ENCODE results near the gene PRPS2. TPM values are rescaled to one million over a fixed set of nuclear protein-coding genes. Genes with fewer than 3 reads are reported as not detected.

Gene PRPS2
- total RNA-seq, 1 donor from 2014 or later: 46.2 TPM

DNA sequence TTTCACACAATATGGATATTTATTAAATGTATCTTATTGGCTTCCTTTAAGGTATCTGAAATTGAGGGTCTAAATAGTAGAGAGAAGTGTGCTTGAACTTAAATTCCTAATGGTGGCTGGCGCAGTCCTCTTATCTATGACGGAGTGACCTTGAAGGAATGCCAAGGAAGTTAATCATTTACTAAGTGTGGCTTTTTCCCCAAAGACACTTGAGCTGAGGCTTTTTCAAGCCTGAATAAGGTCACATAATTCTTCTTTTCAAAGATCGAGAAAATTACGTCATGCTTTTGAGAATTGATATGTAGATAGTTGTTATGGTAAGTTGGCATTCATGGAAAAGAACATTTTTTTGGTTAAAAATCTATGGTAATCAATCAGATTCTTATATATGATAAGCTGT, 11.7 kb upstream of the PRPS2 start:
- H3K27me3 ChIP-seq: no peaks in the 10 kb centered on the region
- TF ChIP-seq, protein P1, sequence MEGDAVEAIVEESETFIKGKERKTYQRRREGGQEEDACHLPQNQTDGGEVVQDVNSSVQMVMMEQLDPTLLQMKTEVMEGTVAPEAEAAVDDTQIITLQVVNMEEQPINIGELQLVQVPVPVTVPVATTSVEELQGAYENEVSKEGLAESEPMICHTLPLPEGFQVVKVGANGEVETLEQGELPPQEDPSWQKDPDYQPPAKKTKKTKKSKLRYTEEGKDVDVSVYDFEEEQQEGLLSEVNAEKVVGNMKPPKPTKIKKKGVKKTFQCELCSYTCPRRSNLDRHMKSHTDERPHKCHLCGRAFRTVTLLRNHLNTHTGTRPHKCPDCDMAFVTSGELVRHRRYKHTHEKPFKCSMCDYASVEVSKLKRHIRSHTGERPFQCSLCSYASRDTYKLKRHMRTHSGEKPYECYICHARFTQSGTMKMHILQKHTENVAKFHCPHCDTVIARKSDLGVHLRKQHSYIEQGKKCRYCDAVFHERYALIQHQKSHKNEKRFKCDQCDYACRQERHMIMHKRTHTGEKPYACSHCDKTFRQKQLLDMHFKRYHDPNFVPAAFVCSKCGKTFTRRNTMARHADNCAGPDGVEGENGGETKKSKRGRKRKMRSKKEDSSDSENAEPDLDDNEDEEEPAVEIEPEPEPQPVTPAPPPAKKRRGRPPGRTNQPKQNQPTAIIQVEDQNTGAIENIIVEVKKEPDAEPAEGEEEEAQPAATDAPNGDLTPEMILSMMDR (IDR thresholded peaks at IDR 0.05): no peak
- intact Hi-C loops (cut with DNase I): no loop called here
- no peak overlapping the region for H3K4me3 ChIP-seq
- no peaks in the 10 kb centered on the region for H3K36me3 ChIP-seq
- no peaks in the 10 kb centered on the region for H3K4me1 ChIP-seq
- no peaks in the 10 kb centered on the region for H3K9me3 ChIP-seq
- no peak for DNase-seq (ENCODE audit: low spot score in 2 of 2)
- no peak overlapping the region for H3K27ac ChIP-seq

DNA sequence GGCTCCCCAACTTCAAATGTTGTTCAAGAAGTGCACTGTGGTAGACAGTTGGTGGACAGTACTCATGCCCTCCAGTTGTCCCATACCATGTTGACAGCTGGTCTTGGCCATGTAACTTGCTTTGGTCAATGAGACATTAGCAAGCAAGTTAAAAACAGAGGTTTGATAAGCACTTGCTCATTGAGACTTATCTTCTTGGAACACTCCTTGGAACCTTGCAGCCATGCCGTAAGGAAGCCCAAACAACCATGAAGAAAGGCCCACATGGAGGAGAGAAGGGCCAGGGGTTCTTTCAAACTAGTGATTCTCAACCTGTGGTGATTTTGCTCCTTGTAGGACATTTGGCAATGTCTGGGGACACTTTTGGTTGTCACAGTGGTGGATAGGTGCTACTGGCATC, 2.6 kb upstream of the PRPS2 start:
- no peak for DNase-seq (ENCODE audit: low spot score in 2 of 2)
- TF ChIP-seq, protein P1 (IDR thresholded peaks at IDR 0.05): no peak
- no peaks in the 10 kb centered on the region for H3K4me1 ChIP-seq
- H3K27ac ChIP-seq: no peak overlapping the region
- no peaks in the 10 kb centered on the region for H3K27me3 ChIP-seq
- no peaks in the 10 kb centered on the region for H3K36me3 ChIP-seq
- H3K4me3 ChIP-seq: no peak overlapping the region
- H3K9me3 ChIP-seq: no peaks in the 10 kb centered on the region
- intact Hi-C loops (cut with DNase I): no loop called here

DNA sequence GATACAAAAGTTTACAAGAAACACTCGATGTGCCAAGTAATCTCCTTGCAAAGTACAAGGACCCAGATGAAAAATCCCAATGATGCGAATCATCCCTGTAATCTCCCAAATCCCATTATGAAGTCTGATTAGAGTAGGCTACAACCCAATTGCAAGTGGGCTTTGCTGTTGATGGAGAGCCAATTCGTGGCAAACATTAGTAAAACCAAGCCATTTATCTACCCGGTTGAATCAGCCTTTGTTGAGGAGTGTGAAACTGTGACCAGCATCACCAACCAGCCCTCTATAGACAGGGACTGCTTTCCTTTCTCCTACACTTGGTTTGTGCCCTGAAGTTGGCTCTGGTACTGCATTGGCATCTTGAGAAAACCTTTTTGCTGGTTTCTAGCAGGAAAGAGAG, 1.2 kb upstream of the PRPS2 start:
- no peak overlapping the region for H3K4me3 ChIP-seq
- H3K27ac ChIP-seq: no peak overlapping the region
- H3K4me1 ChIP-seq: no peaks in the 10 kb centered on the region
- TF ChIP-seq, protein P1 (IDR thresholded peaks at IDR 0.05): no peak
- intact Hi-C loops (cut with DNase I): no loop called here
- no peak for DNase-seq (ENCODE audit: low spot score in 2 of 2)
- H3K36me3 ChIP-seq: no peaks in the 10 kb centered on the region
- no peaks in the 10 kb centered on the region for H3K9me3 ChIP-seq
- no peaks in the 10 kb centered on the region for H3K27me3 ChIP-seq

DNA sequence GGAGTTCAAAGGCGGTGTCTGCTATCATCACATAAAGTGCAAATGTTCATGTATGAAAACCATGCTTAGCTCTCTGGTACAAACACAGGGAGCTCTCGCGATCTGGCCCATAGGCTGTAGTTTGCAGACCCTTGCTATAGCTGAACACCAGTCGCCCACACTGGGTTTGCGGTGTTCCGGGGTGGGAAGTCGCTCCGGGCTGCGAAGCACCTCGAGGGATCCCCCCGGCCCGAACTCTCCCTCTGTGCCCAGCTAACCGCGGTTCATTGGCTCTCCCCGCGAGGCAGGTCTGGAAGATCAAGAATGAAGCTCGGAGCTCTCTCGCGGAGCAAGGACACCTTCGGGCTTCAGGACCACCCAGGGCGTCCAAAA, 341 bp upstream of the PRPS2 start:
- intact Hi-C loops (cut with DNase I): no loop called here
- TF ChIP-seq, protein P1 (IDR thresholded peaks at IDR 0.05): no peak
- Histone ChIP-seq H3K27ac (peak overlapping the region in 1 of 2 donors; percentile 53), H3K36me3 (no peaks in the 10 kb centered on the region), H3K27me3 (no peaks in the 10 kb centered on the region), H3K9me3 (no peaks in the 10 kb centered on the region), H3K4me3 (peak overlapping the region; percentile 57 to 87), H3K4me1 (no peaks in the 10 kb centered on the region)
- DNase-seq (ENCODE audit: low spot score in 2 of 2): no peak

DNA sequence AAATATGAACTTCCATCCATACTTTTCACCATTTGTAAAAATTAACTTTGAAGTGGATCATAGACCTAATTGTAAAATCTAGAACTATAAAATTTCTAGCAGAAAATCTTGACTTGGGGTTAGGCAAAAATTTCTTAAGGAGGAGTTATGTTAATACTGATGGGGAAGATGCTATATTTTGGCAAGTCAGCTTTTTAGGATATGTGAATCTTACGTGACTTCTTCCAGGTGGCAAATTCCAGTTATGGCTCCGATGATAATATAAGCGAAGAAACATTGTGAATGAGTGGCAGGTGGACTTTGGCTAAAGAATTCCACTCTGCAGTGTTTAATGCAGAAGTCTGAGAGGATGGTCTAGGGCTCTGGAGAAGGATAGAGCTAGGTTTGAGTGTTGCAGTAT, 1.5 kb downstream of the PRPS2 start:
- no peak for DNase-seq (ENCODE audit: low spot score in 2 of 2)
- Histone ChIP-seq H3K27ac (no peak overlapping the region), H3K36me3 (no peaks in the 10 kb centered on the region), H3K27me3 (no peaks in the 10 kb centered on the region), H3K9me3 (no peaks in the 10 kb centered on the region), H3K4me1 (no peaks in the 10 kb centered on the region), H3K4me3 (no peak overlapping the region)
- intact Hi-C loops (cut with DNase I): no loop called here
- TF ChIP-seq, protein P1 (IDR thresholded peaks at IDR 0.05): no peak

DNA sequence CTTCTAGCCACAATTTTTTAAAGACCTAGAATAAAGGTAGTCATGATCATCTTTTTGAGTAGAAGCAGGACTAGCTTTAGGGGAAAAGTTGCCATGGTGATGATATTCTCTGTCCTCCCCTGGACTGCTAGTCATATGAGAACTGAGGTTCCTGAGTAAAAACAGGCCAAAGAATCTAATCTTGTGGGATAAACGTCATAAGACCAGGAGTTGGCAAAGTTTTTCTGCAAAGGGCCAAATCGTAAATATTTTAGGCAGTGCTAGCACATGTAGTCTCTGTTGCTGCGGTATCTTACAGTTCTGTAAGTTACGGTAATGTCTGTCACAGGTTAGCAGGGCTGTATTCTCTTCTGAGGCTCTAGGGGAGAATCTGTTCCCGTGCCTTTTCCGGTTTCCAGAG, 3.4 kb downstream of the PRPS2 start:
- TF ChIP-seq, protein P1 (IDR thresholded peaks at IDR 0.05): no peak
- no peaks in the 10 kb centered on the region for H3K36me3 ChIP-seq
- no peaks in the 10 kb centered on the region for H3K9me3 ChIP-seq
- no peak overlapping the region for H3K4me3 ChIP-seq
- intact Hi-C loops (cut with DNase I): no loop called here
- no peak overlapping the region for H3K27ac ChIP-seq
- no peaks in the 10 kb centered on the region for H3K4me1 ChIP-seq
- DNase-seq (ENCODE audit: low spot score in 2 of 2): no peak
- H3K27me3 ChIP-seq: no peaks in the 10 kb centered on the region

Data from ascending aorta (tissue), 2 donors.